ENCODE data around the gene ASIC1. TPM values are rescaled to one million over a fixed set of nuclear protein-coding genes. Genes with fewer than 3 reads are reported as not detected.

Gene ASIC1
- polyA plus RNA-seq = 14.0 and 20.6 TPM in 2 replicates

DNA sequence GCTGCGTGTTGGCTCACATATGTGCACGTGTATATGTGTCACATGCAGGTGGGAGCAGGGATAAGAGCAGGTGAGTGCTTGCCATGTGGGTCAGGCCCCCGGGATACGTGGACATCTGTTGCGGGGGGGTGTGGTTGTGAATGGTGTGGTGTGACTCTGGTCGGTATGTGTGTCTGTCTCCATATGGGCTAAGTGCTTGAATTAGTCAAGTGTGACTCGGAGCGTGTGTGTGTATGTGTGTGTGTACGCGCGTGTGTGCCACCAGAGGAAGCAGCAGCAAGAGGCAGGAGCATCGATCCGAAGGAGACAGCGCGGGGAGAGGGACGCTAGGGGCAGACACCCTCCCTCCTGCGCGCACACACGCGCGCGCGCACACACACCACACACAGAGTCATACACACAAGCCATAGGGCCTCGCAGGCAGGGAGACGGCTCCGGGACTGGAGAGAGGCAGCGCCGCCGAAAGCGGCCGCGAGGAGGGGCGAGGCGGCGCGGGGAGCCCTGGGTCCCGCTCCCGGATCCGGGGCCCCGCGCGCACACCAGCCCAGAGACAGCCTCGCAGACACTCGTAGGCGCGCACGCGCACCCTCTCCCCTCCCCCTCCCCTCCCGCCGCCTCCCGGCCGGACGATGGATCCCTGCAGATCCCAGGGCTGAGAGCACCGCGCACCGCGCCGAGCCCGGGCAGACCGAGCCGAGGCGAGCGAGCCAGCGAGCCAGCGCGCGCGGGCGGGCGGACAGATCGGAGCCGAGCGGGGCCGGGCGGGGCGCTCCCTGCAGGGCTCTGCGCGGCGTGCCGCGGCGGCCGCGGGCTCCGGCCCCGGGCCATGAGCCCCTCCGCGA lies at the start of gene ASIC1:
Gene ASIC1, plus strand, starts transcription at position 597 of the 842 bp plus-strand sequence. CDS start 1,171 bp downstream, outside the sequence.

DNA sequence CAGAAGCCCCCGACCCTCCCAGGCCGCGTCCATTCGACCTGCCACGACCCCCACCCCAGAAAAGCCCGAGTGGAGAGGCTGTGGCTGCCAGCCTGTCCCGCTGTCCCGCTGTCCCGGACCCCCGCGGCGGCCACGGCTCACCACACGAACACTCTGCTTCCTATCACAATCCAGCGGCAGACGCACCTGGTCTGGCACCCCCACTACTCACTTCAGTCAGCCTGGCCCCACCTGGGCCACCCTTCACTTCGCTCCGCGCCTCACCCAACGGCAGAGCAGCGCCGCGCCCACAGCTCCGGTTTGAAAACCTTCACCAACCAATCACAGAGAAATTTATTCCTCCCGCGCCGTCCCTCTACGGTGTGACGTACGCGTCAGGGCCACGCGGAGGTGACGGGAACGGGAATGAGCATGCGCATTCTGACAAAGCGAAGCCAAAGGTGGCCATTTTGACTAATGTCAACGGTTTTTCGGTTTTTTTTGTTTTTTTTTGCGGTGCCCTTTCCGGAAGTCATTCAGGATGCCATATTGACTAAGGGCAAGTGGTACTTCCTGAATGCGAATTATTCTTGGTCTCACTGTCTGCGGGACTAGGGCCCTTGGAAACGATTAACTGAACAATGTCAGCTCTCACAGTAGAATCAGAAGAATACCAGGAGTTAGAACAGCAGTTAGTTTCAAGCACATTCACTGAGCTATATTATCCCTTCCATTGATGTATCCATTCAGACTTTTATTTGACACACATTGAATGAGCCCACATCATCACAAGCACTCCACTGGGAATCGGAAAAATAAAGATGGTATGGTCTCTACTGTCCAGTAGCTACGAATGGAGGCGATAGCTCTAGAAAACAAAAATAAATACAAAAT lies 32.0 kb upstream of the ASIC1 start, which contains the start of gene RACGAP1:
Gene RACGAP1, minus strand, starts transcription at position 308 of the 873 bp plus-strand sequence. CDS start 8,779 bp downstream, outside the sequence.

DNA sequence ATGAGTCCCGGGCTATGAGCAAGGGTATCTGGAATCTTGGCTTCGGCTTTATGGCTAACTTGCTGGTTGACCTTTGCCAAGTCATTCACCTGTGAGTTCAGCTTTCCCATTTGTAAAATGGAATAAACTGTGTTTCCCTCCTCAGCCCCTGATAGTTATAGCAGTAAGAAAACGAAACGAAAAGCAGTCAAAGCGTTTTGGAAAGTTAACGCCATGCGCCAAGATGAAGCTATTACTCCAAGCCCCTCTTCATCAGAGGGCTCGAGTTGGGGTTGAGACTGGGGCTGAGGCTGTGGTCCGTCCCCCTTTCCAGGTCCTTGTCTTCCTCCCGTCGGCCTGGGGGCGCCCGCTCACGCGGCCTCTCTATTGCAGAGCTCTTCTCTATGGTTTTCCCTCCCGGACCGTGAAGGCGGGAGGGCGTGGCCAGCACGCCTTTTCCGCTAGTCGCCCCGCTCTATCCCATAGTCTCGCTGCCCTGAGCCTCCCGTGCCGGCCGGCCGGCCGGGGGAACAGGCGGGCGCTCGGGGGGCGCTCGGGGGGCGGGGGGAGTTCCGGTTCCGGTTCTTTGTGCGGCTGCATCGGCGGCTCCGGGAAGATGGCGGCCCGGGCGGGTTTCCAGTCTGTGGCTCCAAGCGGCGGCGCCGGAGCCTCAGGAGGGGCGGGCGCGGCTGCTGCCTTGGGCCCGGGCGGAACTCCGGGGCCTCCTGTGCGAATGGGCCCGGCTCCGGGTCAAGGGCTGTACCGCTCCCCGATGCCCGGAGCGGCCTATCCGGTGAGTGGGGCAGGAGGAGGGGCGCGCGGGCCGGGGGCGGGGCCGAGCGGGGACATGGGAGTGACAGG lies 27.6 kb downstream of the ASIC1 start, which contains the start of gene SMARCD1:
Gene SMARCD1, plus strand, starts transcription at position 568 of the 840 bp plus-strand sequence. Its CDS starts 28 bp downstream, at position 596.

DNA sequence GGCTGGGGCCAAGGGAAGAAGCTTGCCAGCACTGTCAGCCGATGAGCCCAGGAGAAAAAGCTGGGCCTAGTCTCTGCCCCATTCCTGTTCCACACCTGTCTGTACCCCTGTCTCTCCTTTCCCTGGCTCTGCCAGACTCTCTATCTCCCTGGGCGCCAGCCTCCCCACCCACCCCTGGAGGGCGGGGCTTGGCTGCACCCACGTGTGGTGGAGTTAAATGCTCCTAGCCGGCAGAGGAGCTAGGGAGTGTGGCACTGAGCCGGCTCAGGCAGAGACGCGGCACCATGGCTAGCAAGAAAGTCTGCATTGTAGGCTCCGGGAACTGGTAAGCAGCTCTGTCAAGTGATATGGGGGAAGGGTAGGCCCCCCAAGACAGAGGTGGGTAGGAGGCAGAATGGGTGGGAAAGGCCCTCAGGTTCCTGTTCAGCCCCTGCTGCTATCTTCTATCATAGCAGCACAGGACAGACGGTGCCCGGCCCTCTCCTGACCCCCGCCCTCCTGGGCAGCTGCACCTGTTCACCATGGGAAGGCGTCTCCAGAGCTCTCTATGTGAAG lies 46.4 kb downstream of the ASIC1 start, which contains the start of gene GPD1:
Gene GPD1, plus strand, starts transcription at position 242 of the 555 bp plus-strand sequence. Its CDS starts 43 bp downstream, at position 285.

DNA sequence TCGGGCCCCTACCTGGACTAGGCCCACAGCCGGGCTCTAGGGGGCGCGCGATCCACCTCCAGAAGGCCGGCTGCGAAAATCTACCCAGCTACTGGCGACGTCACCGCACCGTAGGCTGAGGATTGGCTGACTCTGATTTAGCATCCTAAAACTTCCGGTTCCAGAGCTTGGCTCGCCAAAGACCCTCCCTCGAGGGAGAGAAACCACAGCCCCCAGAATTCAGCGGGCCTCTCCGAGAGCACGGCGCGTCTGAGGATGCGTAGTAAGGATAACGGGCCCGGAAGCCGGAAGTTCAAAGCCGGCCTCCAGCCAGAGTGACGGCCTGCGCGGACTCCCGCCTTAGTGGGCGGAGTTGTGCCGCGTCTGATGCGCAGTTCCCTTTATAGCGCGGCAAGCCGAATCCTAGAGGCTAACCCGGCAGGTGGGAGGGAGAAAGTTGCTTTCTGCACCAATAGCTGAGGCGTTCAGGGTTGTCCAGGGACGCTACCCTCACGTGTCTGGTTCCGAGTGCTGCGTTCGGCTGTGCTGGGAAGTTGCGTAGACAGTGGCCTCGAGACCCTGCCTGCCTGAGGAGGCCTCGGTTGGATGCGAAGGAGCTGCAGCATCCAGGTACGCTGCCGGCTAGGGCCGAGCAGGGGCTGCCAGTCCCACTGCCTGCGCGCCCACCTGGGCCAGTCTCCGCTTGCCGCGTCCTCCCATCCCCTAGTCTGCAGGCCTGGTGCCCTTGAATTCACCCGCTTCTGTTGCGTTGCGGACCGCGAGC lies 54.5 kb downstream of the ASIC1 start, which contains the start of gene COX14:
Gene COX14, plus strand, starts transcription at position 544 of the 763 bp plus-strand sequence. CDS start 7,808 bp downstream, outside the sequence.

Other genes with a start within 250 kb of the ASIC1 start
- gene NCKAP5L, start 229.2 kb upstream of the ASIC1 start, polyA plus RNA-seq = 0.22 and 0.59 TPM in 2 replicates
- gene BCDIN3D, start 214.5 kb upstream of the ASIC1 start, polyA plus RNA-seq = 0.66 and 2.3 TPM in 2 replicates
- 846 and 1,023 TPM in 2 replicates for gene FAIM2, start 153.7 kb upstream of the ASIC1 start, polyA plus RNA-seq
- not detected in 2 replicates for gene AQP2, start 106.9 kb upstream of the ASIC1 start, polyA plus RNA-seq
- not detected in 2 replicates for gene AQP5, start 95.7 kb upstream of the ASIC1 start, polyA plus RNA-seq
- gene AQP6, start 84.6 kb upstream of the ASIC1 start, polyA plus RNA-seq = 0.12 TPM in 1 of 2 replicates, not detected in the other
- 5.0 and 5.4 TPM in 2 replicates for gene RACGAP1, start 32.1 kb upstream of the ASIC1 start, polyA plus RNA-seq
- gene SMARCD1, start 27.7 kb downstream of the ASIC1 start, polyA plus RNA-seq = 4.7 and 6.0 TPM in 2 replicates
- 0.25 and 3.1 TPM in 2 replicates for gene GPD1, start 46.4 kb downstream of the ASIC1 start, polyA plus RNA-seq
- gene COX14, start 54.6 kb downstream of the ASIC1 start, polyA plus RNA-seq = 492 and 586 TPM in 2 replicates
- gene CERS5, start 109.8 kb downstream of the ASIC1 start, polyA plus RNA-seq = 11.2 and 12.0 TPM in 2 replicates
- gene LIMA1, start 225.9 kb downstream of the ASIC1 start, polyA plus RNA-seq = 14.1 and 16.2 TPM in 2 replicates